GM18909 (cell line): ENCODE results near the gene MYBPC2.
"Not testable (repeated sequence)": the region's sequence is repeated elsewhere in the genome, so short reads cannot be mapped to it uniquely, and the experiment has no call there.

Experiments
- ATAC-seq: cut with Tn5 transposase; IDR thresholded peaks from one replicate; pipeline ENCODE4 v1.9.1; 2021; ENCODE audit warnings: mild to moderate bottlenecking; ENCODE audit not compliant: unreplicated experiment, poor library complexity

The MYBPC2 gene

GRCh38 chr19:50425581-50425980 is 7.1 kb upstream of the MYBPC2 start:
- no peak for ATAC-seq

GRCh38 chr19:50427318-50427925 is 5.3 kb upstream of the MYBPC2 start:
- ATAC-seq = no peak

GRCh38 chr19:50427997-50428425 is 4.7 kb upstream of the MYBPC2 start:
- no peak for ATAC-seq

GRCh38 chr19:50428772-50429463 is 3.8 kb upstream of the MYBPC2 start:
- ATAC-seq = no peak

GRCh38 chr19:50430888-50431342 is 1.8 kb upstream of the MYBPC2 start:
- no peak for ATAC-seq

GRCh38 chr19:50431343-50432220 is 1.1 kb upstream of the MYBPC2 start:
- ATAC-seq = peak; percentile 76

GRCh38 chr19:50433201-50434180 is 799 bp downstream of the MYBPC2 start:
- ATAC-seq = no peak

- no peak for ATAC-seq
Observed at GRCh38 chr19:50434525-50434924, 1.8 kb downstream of the MYBPC2 start.

- ATAC-seq = no peak
Observed at GRCh38 chr19:50435221-50435620, 2.5 kb downstream of the MYBPC2 start.

GRCh38 chr19:50435627-50436026 is 2.9 kb downstream of the MYBPC2 start:
- ATAC-seq = no peak

- no peak for ATAC-seq
Observed at GRCh38 chr19:50437862-50438449, 5.3 kb downstream of the MYBPC2 start.

- not testable (repeated sequence) for ATAC-seq
Observed at GRCh38 chr19:50439130-50439529, 6.4 kb downstream of the MYBPC2 start.

- no peak for ATAC-seq
Observed at GRCh38 chr19:50444059-50444458, 11.4 kb downstream of the MYBPC2 start.

- no peak for ATAC-seq
Observed at GRCh38 chr19:50447053-50447452, 14.4 kb downstream of the MYBPC2 start.

- ATAC-seq = no peak
Observed at GRCh38 chr19:50447750-50448149, 15.1 kb downstream of the MYBPC2 start.

- ATAC-seq = no peak
Observed at GRCh38 chr19:50449236-50449899, 16.7 kb downstream of the MYBPC2 start.

GRCh38 chr19:50450369-50451222 is 17.9 kb downstream of the MYBPC2 start:
- ATAC-seq = no peak

- ATAC-seq = no peak
Observed at GRCh38 chr19:50451223-50451534, 18.5 kb downstream of the MYBPC2 start.
